ENCODE data around the gene IL22RA2. TPM values are rescaled to one million over a fixed set of nuclear protein-coding genes. Genes with fewer than 3 reads are reported as not detected.

IL22RA2 gene
- total and polyA plus RNA-seq, 9 of the 15 experiments (the other 6 are each of a cell fraction or from before 2014, with no cell fraction given) = 0.03 TPM; not detected in 8

- TF ChIP-seq NR2C2 (CRISPR knock-in tag; IDR thresholded peaks at IDR 0.05) (no peak), NR2C2 (tag; IDR thresholded peaks at IDR 0.05) (peak; percentile 58; the same call in 1 of the 2 replicates), GTF2B (IDR thresholded peaks at IDR 0.05; ENCODE audit: extremely low read depth, insufficient read length) (no peak), E2F1 (CRISPR knock-in tag; IDR thresholded peaks at IDR 0.05) (no peak), BCLAF1 (IDR thresholded peaks at IDR 0.05; ENCODE audit: borderline replicate concordance in 1 of 2, control insufficient read depth in 1 of 2, low read depth in 2 of 2, low read length in 1 of 2) (no peak), ZNF175 (CRISPR knock-in tag; IDR thresholded peaks at IDR 0.05; ENCODE audit: low read depth) (peak; percentile 90), ID3 (CRISPR knock-in tag; IDR thresholded peaks at IDR 0.05) (no peak), ID3 (tag; IDR thresholded peaks at IDR 0.05) (peak; percentile 49; the same call in 1 of the 2 replicates), TAL1 (IDR thresholded peaks at IDR 0.05) (peak; percentile 63), STAG1 (CRISPR knock-in tag; IDR thresholded peaks at IDR 0.05; ENCODE audit: borderline replicate concordance) (no peak), FOXK2 (conservative IDR thresholded peaks at IDR 0.05 in 1 of 2, IDR thresholded peaks at IDR 0.05 in 1 of 2; ENCODE audit: low read depth in 2 of 2) (no peak), CBFA2T3 (IDR thresholded peaks at IDR 0.05) (peak; percentile 61)
Measured at GRCh38 chr6:137162692-137163306, 10.6 kb downstream of the IL22RA2 start (continued).

Measured in K562 (cell line).